Measurements from ENCODE around the gene FOLR1. TPM values are rescaled to one million over a fixed set of nuclear protein-coding genes. Genes with fewer than 3 reads are reported as not detected.

FOLR1 gene
- total and polyA plus RNA-seq, 9 of the 15 experiments (the other 6 are each of a cell fraction or from before 2014, with no cell fraction given) = 0.22 to 2.3 (median 1.0) TPM

GRCh38 chr11:72154816-72155215 is 37.1 kb upstream of the FOLR1 start (continued):
- TF ChIP-seq ZNF175 (CRISPR knock-in tag; IDR thresholded peaks at IDR 0.05; ENCODE audit: low read depth) = 0 out of 2 replicates have a peak, but pooled peaks have one; percentile 33
- no peak for TF ChIP-seq JUNB (CRISPR knock-in tag; conservative IDR thresholded peaks at IDR 0.05)
- no peak for TF ChIP-seq RERE (CRISPR knock-in tag; IDR thresholded peaks at IDR 0.05; ENCODE audit: borderline replicate concordance)
- no peak for TF ChIP-seq CEBPB (tag; IDR thresholded peaks at IDR 0.05)
- TF ChIP-seq FOXJ2 (tag; IDR thresholded peaks at IDR 0.05) = no peak
- TF ChIP-seq NR2C1 (IDR thresholded peaks at IDR 0.05) = no peak
- TF ChIP-seq NR2C1 (tag; IDR thresholded peaks at IDR 0.05) = peak; percentile 44; the same call in 1 of the 2 replicates
- peak; percentile 76 for TF ChIP-seq ZNF589 (CRISPR knock-in tag; IDR thresholded peaks at IDR 0.05; ENCODE audit: low read depth)

Measured in K562 (cell line).